ENCODE data around the gene MDH1. TPM values are rescaled to one million over a fixed set of nuclear protein-coding genes. Genes with fewer than 3 reads are reported as not detected.

Gene MDH1
- total RNA-seq, 1 donor from 2014 or later, result 103 TPM

DNA sequence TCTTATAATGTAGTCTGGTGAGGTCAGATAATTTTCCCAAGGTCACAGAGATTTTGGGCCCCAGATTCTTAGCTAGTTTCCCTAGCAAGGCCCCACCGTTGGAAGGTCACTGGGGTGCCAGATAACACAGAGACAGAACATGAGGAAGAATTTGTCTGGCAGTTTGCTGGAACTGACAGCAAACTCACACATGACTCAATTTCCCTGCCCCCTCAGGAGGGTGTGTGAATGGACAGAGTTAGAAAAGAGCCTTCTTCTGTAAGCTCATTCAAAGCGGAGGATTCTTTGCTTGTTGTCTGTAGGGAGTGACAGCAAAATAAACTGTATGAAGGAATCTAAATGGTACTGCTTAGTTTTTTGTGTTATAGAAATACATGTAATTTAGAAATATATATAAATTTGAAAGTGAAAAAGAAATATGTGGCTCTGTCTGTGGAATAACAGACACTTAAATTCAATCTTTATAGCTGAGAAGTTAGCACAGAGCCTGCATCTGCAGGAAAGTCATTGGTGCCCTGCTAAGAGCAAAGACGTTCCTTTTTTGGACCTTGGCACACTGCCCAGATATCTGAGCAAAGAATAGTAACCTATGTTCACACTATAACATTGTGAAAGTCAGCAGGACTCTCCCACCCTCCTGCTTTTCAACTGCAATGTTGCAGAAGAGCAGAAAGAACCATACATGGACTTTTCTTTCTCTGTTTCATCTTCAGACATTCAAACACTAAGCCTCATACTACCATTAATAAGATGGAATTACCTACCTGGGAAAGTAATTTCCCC, 2.1 kb downstream of the MDH1 start:
- Mint-ChIP-seq H3K4me1 (ENCODE audit: low read depth) (peaks cover 38% of the 10 kb centered on the region), H3K27ac (ENCODE audit: unreplicated experiment) (peak overlapping the region; percentile 59)

DNA sequence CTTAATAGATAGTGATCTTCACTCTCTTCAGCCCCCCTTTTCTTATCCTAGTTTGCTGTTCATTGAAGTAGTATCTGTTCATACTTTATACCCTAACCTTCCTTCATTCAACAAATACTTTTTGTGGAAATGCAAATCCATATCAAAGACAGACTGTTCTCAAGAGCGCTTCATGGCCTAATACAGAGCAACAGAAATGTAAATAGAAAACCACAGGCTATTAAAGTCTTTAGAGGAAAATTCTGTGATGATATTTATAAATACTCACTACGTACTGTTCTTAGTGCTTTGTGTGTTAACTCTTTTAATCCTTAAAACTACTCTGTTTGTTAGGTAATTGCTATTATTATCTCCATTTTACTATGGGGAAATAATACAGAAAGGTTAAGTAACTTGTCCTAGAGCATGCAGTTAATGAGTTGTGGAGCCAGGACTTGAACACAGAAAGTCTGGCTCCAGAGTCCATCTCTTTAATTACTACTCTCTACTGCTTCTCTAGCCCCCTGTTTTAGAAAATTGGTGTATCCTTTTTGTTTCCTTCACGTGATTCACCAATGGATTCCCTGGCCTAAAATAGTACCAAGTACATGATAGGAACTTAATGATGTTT, 2.9 kb downstream of the MDH1 start:
- TF ChIP-seq, protein P1, sequence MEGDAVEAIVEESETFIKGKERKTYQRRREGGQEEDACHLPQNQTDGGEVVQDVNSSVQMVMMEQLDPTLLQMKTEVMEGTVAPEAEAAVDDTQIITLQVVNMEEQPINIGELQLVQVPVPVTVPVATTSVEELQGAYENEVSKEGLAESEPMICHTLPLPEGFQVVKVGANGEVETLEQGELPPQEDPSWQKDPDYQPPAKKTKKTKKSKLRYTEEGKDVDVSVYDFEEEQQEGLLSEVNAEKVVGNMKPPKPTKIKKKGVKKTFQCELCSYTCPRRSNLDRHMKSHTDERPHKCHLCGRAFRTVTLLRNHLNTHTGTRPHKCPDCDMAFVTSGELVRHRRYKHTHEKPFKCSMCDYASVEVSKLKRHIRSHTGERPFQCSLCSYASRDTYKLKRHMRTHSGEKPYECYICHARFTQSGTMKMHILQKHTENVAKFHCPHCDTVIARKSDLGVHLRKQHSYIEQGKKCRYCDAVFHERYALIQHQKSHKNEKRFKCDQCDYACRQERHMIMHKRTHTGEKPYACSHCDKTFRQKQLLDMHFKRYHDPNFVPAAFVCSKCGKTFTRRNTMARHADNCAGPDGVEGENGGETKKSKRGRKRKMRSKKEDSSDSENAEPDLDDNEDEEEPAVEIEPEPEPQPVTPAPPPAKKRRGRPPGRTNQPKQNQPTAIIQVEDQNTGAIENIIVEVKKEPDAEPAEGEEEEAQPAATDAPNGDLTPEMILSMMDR (IDR thresholded peaks at IDR 0.05), result no peak
- no peak for DNase-seq (ENCODE audit: low spot score)
- Mint-ChIP-seq H3K4me3 (ENCODE audit: unreplicated experiment) (no peak overlapping the region), H3K4me1 (ENCODE audit: low read depth) (peaks cover 36% of the 10 kb centered on the region), H3K9me3 (ENCODE audit: low read depth) (no peaks in the 10 kb centered on the region), H3K36me3 (ENCODE audit: low read depth) (peaks cover 4% of the 10 kb centered on the region), H3K27ac (ENCODE audit: unreplicated experiment) (no peak overlapping the region), H3K27me3 (ENCODE audit: low read depth) (no peaks in the 10 kb centered on the region)

More for the DNA sequence above, 2.1 kb downstream of the MDH1 start:
- Mint-ChIP-seq H3K36me3 (ENCODE audit: low read depth) (peaks cover 2% of the 10 kb centered on the region), H3K9me3 (ENCODE audit: low read depth) (no peaks in the 10 kb centered on the region), H3K27me3 (ENCODE audit: low read depth) (no peaks in the 10 kb centered on the region), H3K4me3 (ENCODE audit: unreplicated experiment) (peak overlapping the region; percentile 19)
- TF ChIP-seq, protein P1 (IDR thresholded peaks at IDR 0.05), result no peak
- DNase-seq (ENCODE audit: low spot score), result no peak

DNA sequence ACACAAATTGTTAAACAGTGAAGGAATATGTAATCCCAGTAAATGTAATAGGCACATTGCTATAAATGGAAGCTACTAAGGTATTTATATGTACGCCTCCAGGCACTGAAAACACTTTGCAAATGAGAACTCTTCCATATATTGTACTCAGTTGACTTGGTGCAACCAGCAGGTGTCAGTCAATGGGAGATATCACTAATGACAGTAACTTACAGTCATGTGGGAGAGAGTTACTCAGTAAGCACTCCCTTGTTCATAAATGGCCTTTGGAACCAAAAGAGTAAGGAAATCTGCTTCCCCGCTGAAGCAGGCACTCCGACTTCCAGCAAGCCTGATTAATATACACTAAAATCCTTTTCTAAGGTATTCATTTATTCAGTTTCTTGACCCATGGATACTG, 5.9 kb downstream of the MDH1 start:
- H3K9me3 Mint-ChIP-seq (ENCODE audit: low read depth), result no peaks in the 10 kb centered on the region
- H3K4me1 Mint-ChIP-seq (ENCODE audit: low read depth), result peaks cover 22% of the 10 kb centered on the region
- TF ChIP-seq, protein P1 (IDR thresholded peaks at IDR 0.05), result peak; percentile 31
- H3K27me3 Mint-ChIP-seq (ENCODE audit: low read depth), result no peaks in the 10 kb centered on the region
- no peak overlapping the region for H3K27ac Mint-ChIP-seq (ENCODE audit: unreplicated experiment)
- no peak for DNase-seq (ENCODE audit: low spot score)
- peaks cover 9% of the 10 kb centered on the region for H3K36me3 Mint-ChIP-seq (ENCODE audit: low read depth)
- no peak overlapping the region for H3K4me3 Mint-ChIP-seq (ENCODE audit: unreplicated experiment)

DNA sequence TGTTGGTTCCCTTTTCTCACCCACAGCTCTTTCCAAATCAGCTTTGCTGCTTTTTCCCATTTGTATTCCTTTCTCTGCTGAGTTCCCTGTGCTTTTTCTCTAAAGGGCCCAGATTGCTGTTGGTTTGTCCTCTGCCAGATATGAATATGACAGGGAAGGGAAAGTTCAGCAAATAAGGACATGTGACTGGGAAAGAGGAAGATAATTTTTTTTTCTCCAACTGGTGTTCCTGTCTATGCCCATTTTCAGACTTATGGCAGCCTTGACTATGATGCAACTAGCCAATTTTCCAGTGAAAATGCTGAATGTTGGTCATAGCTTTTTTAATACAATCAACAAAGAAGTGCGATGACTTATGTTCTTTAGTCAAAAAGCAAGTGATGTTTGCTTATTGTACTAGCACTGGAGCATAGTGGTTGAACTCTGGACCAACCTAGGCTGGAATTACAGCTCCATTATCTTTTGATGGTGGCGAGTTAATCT, 7.7 kb downstream of the MDH1 start:
- H3K36me3 Mint-ChIP-seq (ENCODE audit: low read depth), result peaks cover 11% of the 10 kb centered on the region
- H3K27me3 Mint-ChIP-seq (ENCODE audit: low read depth), result no peaks in the 10 kb centered on the region
- no peaks in the 10 kb centered on the region for H3K9me3 Mint-ChIP-seq (ENCODE audit: low read depth)
- TF ChIP-seq, protein P1 (IDR thresholded peaks at IDR 0.05), result no peak
- peaks cover 7% of the 10 kb centered on the region for H3K4me1 Mint-ChIP-seq (ENCODE audit: low read depth)
- DNase-seq (ENCODE audit: low spot score), result no peak
- H3K4me3 Mint-ChIP-seq (ENCODE audit: unreplicated experiment), result no peak overlapping the region
- peak overlapping the region; percentile 41 for H3K27ac Mint-ChIP-seq (ENCODE audit: unreplicated experiment)

DNA sequence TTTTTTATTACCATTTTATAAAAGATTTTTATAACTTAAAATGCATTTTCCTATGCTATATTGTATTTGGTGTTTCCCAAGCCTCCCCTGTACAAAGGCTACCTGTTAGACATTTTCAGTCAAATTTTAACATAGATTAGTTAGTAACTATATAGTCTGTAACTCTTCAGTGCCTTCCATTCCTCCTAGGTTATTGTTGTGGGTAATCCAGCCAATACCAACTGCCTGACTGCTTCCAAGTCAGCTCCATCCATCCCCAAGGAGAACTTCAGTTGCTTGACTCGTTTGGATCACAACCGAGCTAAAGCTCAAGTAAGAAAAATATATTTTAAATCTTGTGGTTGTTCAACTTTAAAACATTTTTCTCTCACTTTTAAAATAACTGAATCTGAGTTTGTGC, 10.2 kb downstream of the MDH1 start:
- Mint-ChIP-seq H3K27ac (ENCODE audit: unreplicated experiment) (no peak overlapping the region), H3K36me3 (ENCODE audit: low read depth) (peaks cover 22% of the 10 kb centered on the region), H3K9me3 (ENCODE audit: low read depth) (no peaks in the 10 kb centered on the region), H3K4me1 (ENCODE audit: low read depth) (peaks cover 7% of the 10 kb centered on the region), H3K4me3 (ENCODE audit: unreplicated experiment) (no peak overlapping the region), H3K27me3 (ENCODE audit: low read depth) (no peaks in the 10 kb centered on the region)
- DNase-seq (ENCODE audit: low spot score), result no peak
- TF ChIP-seq, protein P1 (IDR thresholded peaks at IDR 0.05), result no peak
